Measurements from ENCODE around the gene MMP28.

MMP28 gene

DNA sequence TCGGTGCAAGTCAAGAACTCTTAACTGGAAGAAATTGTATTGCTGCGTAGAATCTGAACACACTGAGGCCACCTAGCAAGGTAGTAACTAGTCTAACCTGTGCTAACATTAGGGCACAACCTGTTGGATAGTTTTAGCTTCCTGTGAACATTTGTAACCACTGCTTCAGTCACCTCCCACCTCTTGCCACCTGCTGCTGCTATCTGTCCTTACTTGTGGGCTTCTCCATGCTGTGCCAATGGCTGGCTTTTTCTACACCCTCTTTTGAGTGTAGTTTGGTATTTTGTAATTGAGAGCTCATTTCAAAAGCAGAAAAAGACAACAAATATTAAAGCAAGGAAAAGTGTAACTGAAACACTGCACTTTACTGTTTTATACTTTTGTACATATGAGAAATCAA is 71.7 kb downstream of the MMP28 start:
- no peak for DNase-seq

- no peak for DNase-seq
These were observed 78.0 kb downstream of the MMP28 start for GRCh38 chr17:35717475-35717874.

- DNase-seq: no peak
These were observed 78.5 kb downstream of the MMP28 start for GRCh38 chr17:35716897-35717465.

DNA sequence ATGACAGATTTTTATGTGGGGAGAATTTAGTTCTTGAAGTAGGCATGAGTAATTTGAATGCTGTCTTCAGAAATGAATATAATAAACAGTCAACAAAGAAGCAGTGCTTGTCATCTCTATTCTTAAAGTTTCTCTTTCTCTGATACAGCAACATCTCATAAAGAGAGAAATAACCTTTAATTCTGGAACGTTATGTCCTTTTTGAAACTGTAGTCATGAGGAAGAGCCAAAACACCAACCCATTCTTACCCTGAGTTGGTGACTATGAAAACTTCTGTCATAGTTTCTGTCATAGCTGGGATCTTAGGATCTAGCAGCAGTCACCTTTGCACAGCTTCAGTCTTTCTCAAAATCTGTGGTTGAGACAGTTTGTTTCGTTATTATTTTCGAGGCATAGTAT is 79.3 kb downstream of the MMP28 start:
- DNase-seq: no peak

All from SHP77 (cell line).